GM12892 (cell line): Measurements from ENCODE around the gene PNRC1.

Experiments used
- POLR2AphosphoS5 ChIP-seq: IDR thresholded peaks from 2 replicates; pipeline ENCODE4 v1.6.1; 2011; ENCODE audit warnings: low read depth, low read length, control low read depth
- TAF1 ChIP-seq: IDR thresholded peaks from 2 replicates; pipeline ENCODE4 v1.6.1; 2011; ENCODE audit warnings: low read depth, mild to moderate bottlenecking, control low read depth, low read length, borderline replicate concordance

DNA sequence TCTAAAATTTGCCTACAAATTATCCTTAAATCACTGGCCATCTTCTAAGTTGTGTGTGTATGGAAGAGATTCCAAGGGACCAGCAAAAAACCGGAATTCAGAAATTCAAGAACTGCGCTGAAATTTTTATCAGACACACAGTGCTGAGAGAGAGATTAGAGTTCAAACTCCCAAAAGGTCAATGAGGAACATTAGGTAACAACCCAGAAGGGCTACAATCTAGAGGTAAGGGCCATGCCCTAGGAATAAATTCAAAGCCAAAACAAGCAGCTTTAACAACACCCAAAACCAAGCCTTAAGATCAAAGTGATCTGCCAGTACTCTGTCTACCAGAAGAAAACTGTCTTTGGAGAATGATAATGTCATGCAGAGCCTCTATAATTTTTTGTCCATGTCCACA is 19.6 kb downstream of the PNRC1 start:
- TF ChIP-seq POLR2AphosphoS5 (no peak), TAF1 (no peak)
